ENCODE data around the gene CD86.
A peak's percentile ranks its signal among the peaks of the same experiment; 100 is the strongest.

CD86 gene

GRCh38 chr3:122055215-122055614 is at the start of gene CD86:
CD86 (plus strand) TSS chr3:122055362; CDS start chr3:122055490, 128 bp downstream.
- ATAC-seq (peak; percentile 59), DNase-seq (no peak)
- Mint-ChIP-seq H3K4me1 (peaks cover 6% of the 10 kb centered on the region), H3K27ac (peak within 1 kb of the TSS; percentile 13), H3K4me3 (peak within 1 kb of the TSS; percentile 21), H3K36me3 (ENCODE audit: low read depth) (no peaks in the 10 kb centered on the region), H3K9me3 (no peaks in the 10 kb centered on the region), H3K27me3 (peaks cover 21% of the 10 kb centered on the region)

- no peak overlapping the region for H3K27ac Mint-ChIP-seq
- peaks cover 26% of the 10 kb centered on the region for H3K4me1 Mint-ChIP-seq
- DNase-seq (no peak), ATAC-seq (no peak)
- H3K9me3 Mint-ChIP-seq = no peaks in the 10 kb centered on the region
- no peaks in the 10 kb centered on the region for H3K36me3 Mint-ChIP-seq (ENCODE audit: low read depth)
- H3K4me3 Mint-ChIP-seq = no peak overlapping the region
- peaks cover 19% of the 10 kb centered on the region for H3K27me3 Mint-ChIP-seq
Observed at GRCh38 chr3:122006267-122006666, 48.9 kb upstream of the CD86 start.

- DNase-seq (no peak), ATAC-seq (no peak)
- Mint-ChIP-seq H3K4me1 (peaks cover 29% of the 10 kb centered on the region), H3K4me3 (no peak overlapping the region), H3K9me3 (no peaks in the 10 kb centered on the region), H3K36me3 (ENCODE audit: low read depth) (no peaks in the 10 kb centered on the region), H3K27ac (no peak overlapping the region), H3K27me3 (peaks cover 14% of the 10 kb centered on the region)
Observed at GRCh38 chr3:122008166-122008565, 47.0 kb upstream of the CD86 start.

GRCh38 chr3:122010506-122010905 is 44.7 kb upstream of the CD86 start:
- H3K9me3 Mint-ChIP-seq = no peaks in the 10 kb centered on the region
- H3K36me3 Mint-ChIP-seq (ENCODE audit: low read depth) = no peaks in the 10 kb centered on the region
- H3K27me3 Mint-ChIP-seq = peaks cover 10% of the 10 kb centered on the region
- no peak overlapping the region for H3K4me3 Mint-ChIP-seq
- H3K27ac Mint-ChIP-seq = no peak overlapping the region
- H3K4me1 Mint-ChIP-seq = peaks cover 19% of the 10 kb centered on the region
- DNase-seq (no peak), ATAC-seq (no peak)

- Mint-ChIP-seq H3K9me3 (peaks cover 3% of the 10 kb centered on the region), H3K27ac (no peak overlapping the region)
Observed at GRCh38 chr3:122011396-122011795, 43.8 kb upstream of the CD86 start.

GRCh38 chr3:122012821-122013220 is 42.3 kb upstream of the CD86 start:
- H3K36me3 Mint-ChIP-seq (ENCODE audit: low read depth) = no peaks in the 10 kb centered on the region
- H3K4me1 Mint-ChIP-seq = peaks cover 19% of the 10 kb centered on the region
- H3K27ac Mint-ChIP-seq = peak overlapping the region; percentile 8
- no peak overlapping the region for H3K4me3 Mint-ChIP-seq
- no peak for ATAC-seq
- peaks cover 3% of the 10 kb centered on the region for H3K9me3 Mint-ChIP-seq
- no peak for DNase-seq
- H3K27me3 Mint-ChIP-seq = peaks cover 18% of the 10 kb centered on the region

More at GRCh38 chr3:122011396-122011795, 43.8 kb upstream of the CD86 start:
- no peak for DNase-seq
- H3K4me1 Mint-ChIP-seq = peaks cover 19% of the 10 kb centered on the region
- peaks cover 14% of the 10 kb centered on the region for H3K27me3 Mint-ChIP-seq
- H3K4me3 Mint-ChIP-seq = no peak overlapping the region
- no peaks in the 10 kb centered on the region for H3K36me3 Mint-ChIP-seq (ENCODE audit: low read depth)
- no peak for ATAC-seq

GRCh38 chr3:122013448-122013925 is 41.7 kb upstream of the CD86 start:
- Mint-ChIP-seq H3K4me1 (peaks cover 19% of the 10 kb centered on the region), H3K9me3 (peaks cover 3% of the 10 kb centered on the region), H3K4me3 (no peak overlapping the region), H3K36me3 (ENCODE audit: low read depth) (no peaks in the 10 kb centered on the region), H3K27ac (peak overlapping the region; percentile 15), H3K27me3 (peaks cover 22% of the 10 kb centered on the region)
- no peak for ATAC-seq
- DNase-seq = no peak

- H3K9me3 Mint-ChIP-seq = peaks cover 3% of the 10 kb centered on the region
- H3K36me3 Mint-ChIP-seq (ENCODE audit: low read depth) = no peaks in the 10 kb centered on the region
- no peak overlapping the region for H3K4me3 Mint-ChIP-seq
- H3K27me3 Mint-ChIP-seq = peaks cover 24% of the 10 kb centered on the region
- peaks cover 19% of the 10 kb centered on the region for H3K4me1 Mint-ChIP-seq
- peak overlapping the region; percentile 6 for H3K27ac Mint-ChIP-seq
- DNase-seq (no peak), ATAC-seq (peak; percentile 93)
Observed at GRCh38 chr3:122014741-122015140, 40.4 kb upstream of the CD86 start.

- H3K36me3 Mint-ChIP-seq (ENCODE audit: low read depth) = no peaks in the 10 kb centered on the region
- DNase-seq (no peak), ATAC-seq (no peak)
- no peak overlapping the region for H3K27ac Mint-ChIP-seq
- peaks cover 3% of the 10 kb centered on the region for H3K9me3 Mint-ChIP-seq
- no peak overlapping the region for H3K4me3 Mint-ChIP-seq
- peaks cover 37% of the 10 kb centered on the region for H3K27me3 Mint-ChIP-seq
- peaks cover 11% of the 10 kb centered on the region for H3K4me1 Mint-ChIP-seq
Observed at GRCh38 chr3:122019493-122019892, 35.7 kb upstream of the CD86 start.

- ATAC-seq = no peak
- no peaks in the 10 kb centered on the region for H3K36me3 Mint-ChIP-seq (ENCODE audit: low read depth)
- H3K27me3 Mint-ChIP-seq = peaks cover 33% of the 10 kb centered on the region
Observed at GRCh38 chr3:122021037-122021436, 34.1 kb upstream of the CD86 start.

GRCh38 chr3:122021811-122022401 is 33.3 kb upstream of the CD86 start, which contains the start of gene ILDR1:
ILDR1 (minus strand) TSS chr3:122022247; CDS start chr3:122022077, 170 bp downstream.
- no peak for ATAC-seq
- Mint-ChIP-seq H3K4me1 (peaks cover 6% of the 10 kb centered on the region), H3K9me3 (no peaks in the 10 kb centered on the region), H3K36me3 (ENCODE audit: low read depth) (no peaks in the 10 kb centered on the region), H3K27ac (no peak within 1 kb of the TSS), H3K4me3 (no peak within 1 kb of the TSS), H3K27me3 (peaks cover 31% of the 10 kb centered on the region)
- no peak for DNase-seq

More at GRCh38 chr3:122021037-122021436, 34.1 kb upstream of the CD86 start:
- no peak overlapping the region for H3K4me3 Mint-ChIP-seq
- peaks cover 6% of the 10 kb centered on the region for H3K4me1 Mint-ChIP-seq
- H3K9me3 Mint-ChIP-seq = no peaks in the 10 kb centered on the region
- DNase-seq = no peak
- no peak overlapping the region for H3K27ac Mint-ChIP-seq

- Mint-ChIP-seq H3K4me3 (no peak overlapping the region), H3K9me3 (no peaks in the 10 kb centered on the region), H3K36me3 (ENCODE audit: low read depth) (no peaks in the 10 kb centered on the region), H3K4me1 (peaks cover 6% of the 10 kb centered on the region), H3K27me3 (peaks cover 24% of the 10 kb centered on the region), H3K27ac (no peak overlapping the region)
- DNase-seq (no peak), ATAC-seq (no peak)
Observed at GRCh38 chr3:122023335-122023910, 31.7 kb upstream of the CD86 start.

GRCh38 chr3:122024800-122025199 is 30.4 kb upstream of the CD86 start:
- Mint-ChIP-seq H3K4me3 (no peak overlapping the region), H3K36me3 (ENCODE audit: low read depth) (no peaks in the 10 kb centered on the region), H3K4me1 (peaks cover 6% of the 10 kb centered on the region), H3K27me3 (peaks cover 22% of the 10 kb centered on the region), H3K9me3 (no peaks in the 10 kb centered on the region), H3K27ac (no peak overlapping the region)
- DNase-seq (no peak), ATAC-seq (no peak)

GRCh38 chr3:122025296-122025695 is 29.9 kb upstream of the CD86 start:
- no peak for DNase-seq
- Mint-ChIP-seq H3K9me3 (no peaks in the 10 kb centered on the region), H3K27me3 (peaks cover 21% of the 10 kb centered on the region), H3K27ac (no peak overlapping the region), H3K36me3 (ENCODE audit: low read depth) (no peaks in the 10 kb centered on the region), H3K4me3 (no peak overlapping the region), H3K4me1 (peaks cover 10% of the 10 kb centered on the region)
- no peak for ATAC-seq

- Mint-ChIP-seq H3K4me3 (peak overlapping the region; percentile 15), H3K36me3 (ENCODE audit: low read depth) (no peaks in the 10 kb centered on the region), H3K27me3 (peaks cover 4% of the 10 kb centered on the region), H3K27ac (peak overlapping the region; percentile 73), H3K4me1 (peaks cover 17% of the 10 kb centered on the region), H3K9me3 (peaks cover 11% of the 10 kb centered on the region)
- ATAC-seq = peak; percentile 68
- DNase-seq = peak; percentile 13
Observed at GRCh38 chr3:122030381-122031122, 24.6 kb upstream of the CD86 start.

All from activated naive CD8-positive, alpha-beta T cell treated with anti-CD3 and anti-CD28 coated beads, Interleukin-2, amount 50 U/mL, for 24 hours (primary cell).